Measurements from ENCODE around the gene ATF4. TPM values are rescaled to one million over a fixed set of nuclear protein-coding genes. Genes with fewer than 3 reads are reported as not detected.
A peak's percentile ranks its signal among the peaks of the same experiment; 100 is the strongest.

Gene ATF4
- total and polyA plus RNA-seq, 2 donors from 2014 or later: 261 to 293 TPM

- no peaks in the 10 kb centered on the region for H3K9me3 ChIP-seq (ENCODE audit: control insufficient read depth in 2 of 3, insufficient read depth in 1 of 3, low read length in 3 of 3)
- peaks cover 0 to 10% (median 6%) of the 10 kb centered on the region in 3 donors for H3K4me1 ChIP-seq (ENCODE audit: control insufficient read depth in 2 of 3, insufficient read depth in 2 of 3, low read depth in 1 of 3, low read length in 3 of 3)
- H3K36me3 ChIP-seq (ENCODE audit: control insufficient read depth in 2 of 3, insufficient read depth in 3 of 3, low read length in 3 of 3): no peaks in the 10 kb centered on the region
- intact Hi-C loops (cut with DNase I): no loop called here
- peak in 4 of 5 donors; percentile 77 to 92 (median 88) for DNase-seq
- no peak overlapping the region for H3K4me3 ChIP-seq (ENCODE audit: low read length in 3 of 3)
- H3K27ac ChIP-seq (ENCODE audit: low read depth in 2 of 2, low read length in 2 of 2): no peak overlapping the region
- H3K27me3 ChIP-seq (ENCODE audit: control insufficient read depth, insufficient read depth, low read length): no peaks in the 10 kb centered on the region
- peak; percentile 75 for TF ChIP-seq CTCF (IDR thresholded peaks at IDR 0.05; ENCODE audit: borderline replicate concordance, extremely low read depth, insufficient read depth)
- no peak for FAIRE-seq
- H3K9ac ChIP-seq (ENCODE audit: low read length in 3 of 3): peak overlapping the region in 1 of 3 donors; percentile 61
Measured at GRCh38 chr22:39496131-39496838, 24.1 kb upstream of the ATF4 start.

GRCh38 chr22:39497429-39497828 lies 22.9 kb upstream of the ATF4 start:
- Histone ChIP-seq H3K27me3 (ENCODE audit: control insufficient read depth, insufficient read depth, low read length) (no peaks in the 10 kb centered on the region), H3K27ac (ENCODE audit: low read depth in 2 of 2, low read length in 2 of 2) (no peak overlapping the region), H3K9ac (ENCODE audit: low read length in 3 of 3) (no peak overlapping the region), H3K4me1 (ENCODE audit: control insufficient read depth in 2 of 3, insufficient read depth in 2 of 3, low read depth in 1 of 3, low read length in 3 of 3) (peaks cover 0 to 16% (median 11%) of the 10 kb centered on the region in 3 donors), H3K4me3 (ENCODE audit: low read length in 3 of 3) (no peak overlapping the region), H3K9me3 (ENCODE audit: control insufficient read depth in 2 of 3, insufficient read depth in 1 of 3, low read length in 3 of 3) (no peaks in the 10 kb centered on the region), H3K36me3 (ENCODE audit: control insufficient read depth in 2 of 3, insufficient read depth in 3 of 3, low read length in 3 of 3) (no peaks in the 10 kb centered on the region)
- no peak for FAIRE-seq
- intact Hi-C loops (cut with DNase I): no loop called here
- DNase-seq: no peak
- TF ChIP-seq CTCF (IDR thresholded peaks at IDR 0.05; ENCODE audit: borderline replicate concordance, extremely low read depth, insufficient read depth): no peak

GRCh38 chr22:39498368-39498767 lies 22.0 kb upstream of the ATF4 start:
- intact Hi-C loops (cut with DNase I): no loop called here
- Histone ChIP-seq H3K36me3 (ENCODE audit: control insufficient read depth in 2 of 3, insufficient read depth in 3 of 3, low read length in 3 of 3) (no peaks in the 10 kb centered on the region), H3K9ac (ENCODE audit: low read length in 3 of 3) (no peak overlapping the region), H3K27ac (ENCODE audit: low read depth in 2 of 2, low read length in 2 of 2) (peak overlapping the region in 1 of 2 donors; percentile 26), H3K27me3 (ENCODE audit: control insufficient read depth, insufficient read depth, low read length) (no peaks in the 10 kb centered on the region), H3K4me3 (ENCODE audit: low read length in 3 of 3) (no peak overlapping the region), H3K4me1 (ENCODE audit: control insufficient read depth in 2 of 3, insufficient read depth in 2 of 3, low read depth in 1 of 3, low read length in 3 of 3) (peaks cover 0 to 18% (median 16%) of the 10 kb centered on the region in 3 donors), H3K9me3 (ENCODE audit: control insufficient read depth in 2 of 3, insufficient read depth in 1 of 3, low read length in 3 of 3) (no peaks in the 10 kb centered on the region)
- no peak for TF ChIP-seq CTCF (IDR thresholded peaks at IDR 0.05; ENCODE audit: borderline replicate concordance, extremely low read depth, insufficient read depth)
- FAIRE-seq: no peak
- DNase-seq: peak in 1 of 5 donors; percentile 60
